ENCODE results near the gene NCSTN. TPM values are rescaled to one million over a fixed set of nuclear protein-coding genes. Genes with fewer than 3 reads are reported as not detected.

The NCSTN gene
- total and polyA plus RNA-seq, 8 donors = 29.7 to 64.7 (median 49.6) TPM

DNA sequence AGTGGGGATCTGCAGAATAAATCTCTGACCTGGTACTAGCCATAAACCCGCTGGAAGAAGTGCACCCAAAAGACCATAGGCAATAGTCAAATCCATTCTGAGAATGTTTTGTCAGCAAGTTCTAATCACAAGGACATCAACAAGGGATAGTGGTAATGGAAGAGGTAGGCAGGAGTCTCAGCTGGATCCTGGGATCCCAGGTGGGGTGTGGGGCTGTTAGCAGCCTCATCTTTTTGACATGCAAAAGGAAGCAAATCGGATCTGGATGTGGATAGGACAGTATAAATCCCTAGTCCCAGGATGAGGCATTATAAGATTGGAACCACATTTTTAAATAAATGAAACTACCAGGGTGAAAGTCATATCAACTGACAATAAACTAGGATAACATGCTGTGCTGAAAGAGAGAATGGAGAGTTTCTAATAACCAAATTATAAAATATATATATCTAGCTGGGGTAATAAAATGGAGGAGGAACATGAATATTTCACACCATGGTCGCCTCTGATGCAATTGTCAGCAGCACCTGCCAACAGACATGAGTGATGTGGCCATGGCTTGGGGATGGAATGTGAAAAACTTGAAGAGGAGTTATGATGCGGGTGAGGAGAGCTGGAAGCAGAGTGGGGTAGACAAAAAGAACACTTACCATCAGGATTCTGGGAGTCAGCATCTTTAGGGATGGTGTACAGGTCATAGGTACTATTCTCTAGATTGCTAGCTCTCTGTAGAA lies 34.6 kb upstream of the NCSTN start:
- FAIRE-seq (no peak), DNase-seq (no peak), ATAC-seq (no peak)
- Histone ChIP-seq H3K4me3 (no peak overlapping the region), H3K9me3 (no peaks in the 10 kb centered on the region), H3K4me1 (no peaks in the 10 kb centered on the region), H3K27ac (no peak overlapping the region), H3K27me3 (no peaks in the 10 kb centered on the region), H3K36me3 (peaks cover 9 to 94% (median 75%) of the 10 kb centered on the region in 3 donors)
- TF ChIP-seq, protein P1, sequence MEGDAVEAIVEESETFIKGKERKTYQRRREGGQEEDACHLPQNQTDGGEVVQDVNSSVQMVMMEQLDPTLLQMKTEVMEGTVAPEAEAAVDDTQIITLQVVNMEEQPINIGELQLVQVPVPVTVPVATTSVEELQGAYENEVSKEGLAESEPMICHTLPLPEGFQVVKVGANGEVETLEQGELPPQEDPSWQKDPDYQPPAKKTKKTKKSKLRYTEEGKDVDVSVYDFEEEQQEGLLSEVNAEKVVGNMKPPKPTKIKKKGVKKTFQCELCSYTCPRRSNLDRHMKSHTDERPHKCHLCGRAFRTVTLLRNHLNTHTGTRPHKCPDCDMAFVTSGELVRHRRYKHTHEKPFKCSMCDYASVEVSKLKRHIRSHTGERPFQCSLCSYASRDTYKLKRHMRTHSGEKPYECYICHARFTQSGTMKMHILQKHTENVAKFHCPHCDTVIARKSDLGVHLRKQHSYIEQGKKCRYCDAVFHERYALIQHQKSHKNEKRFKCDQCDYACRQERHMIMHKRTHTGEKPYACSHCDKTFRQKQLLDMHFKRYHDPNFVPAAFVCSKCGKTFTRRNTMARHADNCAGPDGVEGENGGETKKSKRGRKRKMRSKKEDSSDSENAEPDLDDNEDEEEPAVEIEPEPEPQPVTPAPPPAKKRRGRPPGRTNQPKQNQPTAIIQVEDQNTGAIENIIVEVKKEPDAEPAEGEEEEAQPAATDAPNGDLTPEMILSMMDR (IDR thresholded peaks at IDR 0.05) = no peak
- intact Hi-C loops (cut with DNase I) = no loop called here
- 87% methylated on average over 4 of the region's 4 CpGs for WGBS, 2 donors

DNA sequence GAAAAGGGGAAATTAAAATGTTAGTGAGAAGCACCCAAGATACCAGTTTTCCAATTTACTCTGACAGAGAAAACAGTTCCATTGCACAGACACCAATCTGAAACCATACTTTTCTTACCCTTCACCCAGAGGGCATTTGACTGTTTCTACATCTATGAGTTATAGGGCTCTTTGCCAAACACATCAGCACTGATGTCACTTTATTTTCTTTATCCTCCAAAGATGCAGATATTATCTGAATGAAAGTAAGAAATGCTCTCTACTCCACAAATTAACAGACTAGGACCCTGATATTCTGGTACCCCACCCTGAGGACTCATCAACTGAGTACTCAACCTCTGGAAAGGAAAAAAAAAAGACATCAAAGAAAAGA lies 34.0 kb upstream of the NCSTN start:
- Histone ChIP-seq H3K4me3 (no peak overlapping the region), H3K36me3 (peaks cover 9 to 95% (median 81%) of the 10 kb centered on the region in 3 donors), H3K27me3 (no peaks in the 10 kb centered on the region), H3K4me1 (no peaks in the 10 kb centered on the region), H3K9me3 (no peaks in the 10 kb centered on the region), H3K27ac (no peak overlapping the region)
- TF ChIP-seq, protein P1 (IDR thresholded peaks at IDR 0.05) = no peak
- ATAC-seq (no peak), FAIRE-seq (no peak), DNase-seq (no peak)
- intact Hi-C loops (cut with DNase I) = no loop called here

DNA sequence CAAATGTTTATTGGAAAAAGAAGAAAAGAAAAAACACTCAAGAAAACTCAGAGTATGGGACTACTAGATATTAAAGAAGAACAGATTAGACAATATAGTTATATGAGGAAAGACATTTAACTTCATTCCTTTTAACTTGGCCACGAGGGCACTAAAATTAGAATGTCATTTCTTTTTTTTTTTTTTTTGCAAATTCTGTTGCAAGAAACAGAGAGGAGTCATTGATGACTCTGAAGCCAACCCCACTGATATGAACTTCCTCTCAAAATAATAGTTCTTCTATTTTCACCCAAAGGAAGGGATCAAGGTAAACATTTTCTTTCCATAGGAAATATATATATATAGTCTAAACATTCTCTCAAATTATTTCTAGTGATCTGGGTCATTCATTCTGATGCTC lies 33.6 kb upstream of the NCSTN start:
- no peak for ATAC-seq
- Histone ChIP-seq H3K27me3 (no peaks in the 10 kb centered on the region), H3K4me3 (no peak overlapping the region), H3K27ac (no peak overlapping the region), H3K9me3 (no peaks in the 10 kb centered on the region), H3K4me1 (no peaks in the 10 kb centered on the region), H3K36me3 (peaks cover 9 to 94% (median 83%) of the 10 kb centered on the region in 3 donors)
- FAIRE-seq = no peak
- DNase-seq = no peak
- intact Hi-C loops (cut with DNase I) = no loop called here
- TF ChIP-seq, protein P1 (IDR thresholded peaks at IDR 0.05) = no peak
- WGBS, 2 donors = 67 to 74% methylated on average over 1 of the region's 1 CpG

DNA sequence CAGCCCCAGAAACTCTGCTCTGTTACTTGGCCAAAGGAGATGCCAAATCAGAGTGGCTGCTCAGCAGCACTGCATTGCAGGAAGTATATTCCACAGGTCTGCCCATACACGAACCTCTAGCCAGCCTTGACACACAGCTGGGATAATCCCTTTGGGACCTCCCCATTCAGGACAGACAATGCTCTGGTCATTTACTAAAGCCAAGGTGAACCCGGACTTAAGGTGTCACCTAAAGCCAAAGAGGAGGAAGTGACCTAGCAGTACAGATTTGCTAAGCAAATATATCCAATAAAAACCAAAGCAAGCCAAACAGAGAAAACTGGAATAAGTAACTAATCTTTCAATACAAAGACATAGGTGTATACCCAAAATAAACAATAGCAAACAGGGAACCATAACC lies 27.8 kb upstream of the NCSTN start:
- H3K9me3 ChIP-seq = no peaks in the 10 kb centered on the region
- intact Hi-C loops (cut with DNase I) = no loop called here
- H3K27me3 ChIP-seq = no peaks in the 10 kb centered on the region
- H3K4me3 ChIP-seq = no peak overlapping the region
- DNase-seq (no peak), ATAC-seq (no peak), FAIRE-seq (no peak)
- 56 to 68% methylated on average over 2 of the region's 2 CpGs for WGBS, 2 donors
- TF ChIP-seq, protein P1 (IDR thresholded peaks at IDR 0.05) = no peak
- no peaks in the 10 kb centered on the region for H3K4me1 ChIP-seq
- H3K27ac ChIP-seq = no peak overlapping the region
- peaks cover 0 to 82% (median 44%) of the 10 kb centered on the region in 3 donors for H3K36me3 ChIP-seq

DNA sequence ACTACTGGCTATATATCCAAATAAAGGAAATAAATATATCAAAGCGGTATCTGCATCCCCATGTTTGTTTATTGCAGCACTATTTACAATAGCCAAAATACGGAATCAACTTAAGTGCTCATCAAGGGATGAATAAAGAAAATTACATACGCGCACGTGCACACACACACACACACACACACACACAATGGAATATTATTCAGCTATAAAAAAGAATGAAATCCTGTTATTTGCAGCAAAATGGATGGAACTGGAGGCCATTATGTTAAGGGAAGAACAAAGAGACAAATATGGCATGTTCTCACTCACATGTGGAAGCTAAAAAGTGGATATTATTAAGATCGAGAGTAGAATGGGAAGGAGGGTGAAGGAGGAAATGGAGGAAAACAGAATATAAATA lies 20.4 kb upstream of the NCSTN start:
- TF ChIP-seq, protein P1 (IDR thresholded peaks at IDR 0.05) = no peak
- no peak for FAIRE-seq
- 93 to 94% methylated on average over 6 of the region's 6 CpGs for WGBS, 2 donors
- H3K27ac ChIP-seq = no peak overlapping the region
- H3K4me3 ChIP-seq = no peak overlapping the region
- no peaks in the 10 kb centered on the region for H3K9me3 ChIP-seq
- intact Hi-C loops (cut with DNase I) = no loop called here
- DNase-seq = no peak
- ATAC-seq = no peak
- peaks cover 0 to 9% (median 6%) of the 10 kb centered on the region in 3 donors for H3K4me1 ChIP-seq
- no peaks in the 10 kb centered on the region for H3K27me3 ChIP-seq
- H3K36me3 ChIP-seq = peaks cover 0 to 46% (median 5%) of the 10 kb centered on the region in 3 donors

All from pancreas (tissue), 10 donors.